Suprapubic skin (tissue), 4 donors: ENCODE results near the gene AP3B2. TPM values are rescaled to one million over a fixed set of nuclear protein-coding genes. Genes with fewer than 3 reads are reported as not detected.
A peak's percentile ranks its signal among the peaks of the same experiment; 100 is the strongest.
"Not testable (repeated sequence)": the region's sequence is repeated elsewhere in the genome, so short reads cannot be mapped to it uniquely, and the experiment has no call there.

Experiments used
- DNase-seq, 2 donors: peaks; one replicate each; pipeline ENCODE4 v3.0.0-alpha.2; 2019; ENCODE audit warnings: low spot score in 2 of 2
- H3K27ac ChIP-seq: fragments of 200-600 bp; sonication (generic); one replicate; pipeline ENCODE4 v1.5.1; 2019
- H3K27me3 ChIP-seq: fragments of 200-600 bp; sonication (generic); one replicate; pipeline ENCODE4 v1.5.1; 2019
- H3K36me3 ChIP-seq: fragments of 200-600 bp; sonication (generic); one replicate; pipeline ENCODE4 v1.5.1; 2019
- H3K4me1 ChIP-seq: fragments of 200-600 bp; sonication (generic); one replicate; pipeline ENCODE4 v1.5.1; 2019
- H3K4me3 ChIP-seq: fragments of 200-600 bp; sonication (generic); one replicate; pipeline ENCODE4 v1.5.1; 2019; ENCODE audit warnings: mild to moderate bottlenecking
- H3K9me3 ChIP-seq: fragments of 200-600 bp; sonication (generic); one replicate; pipeline ENCODE4 v1.5.1; 2019
- CTCF ChIP-seq, 2 donors: fragments of 200-600 bp in 1 of 2; fragments of 450-650 bp in 1 of 2; sonication (generic) in 1 of 2; IDR thresholded peaks; one replicate each; pipeline ENCODE4 v1.5.1; 2016 to 2019; ENCODE audit warnings: antibody characterized with exemption in 2 of 2, mild to moderate bottlenecking in 1 of 2, moderate library complexity in 1 of 2
- EP300 ChIP-seq: sonication (generic); formaldehyde crosslinking; IDR thresholded peaks from one replicate; pipeline ENCODE4 v1.6.1; 2017; ENCODE audit warnings: antibody characterized with exemption
- POLR2A ChIP-seq, 2 donors: fragments of 450-650 bp; IDR thresholded peaks; one replicate each; pipeline ENCODE4 v1.6.1; 2017; ENCODE audit warnings: antibody characterized with exemption in 2 of 2, mild to moderate bottlenecking in 2 of 2, moderate library complexity in 2 of 2
- POLR2AphosphoS5 ChIP-seq, 3 donors: sonication (generic); formaldehyde crosslinking; IDR thresholded peaks; one replicate each; pipeline ENCODE4 v1.6.1; 2017; ENCODE audit warnings: antibody characterized with exemption in 3 of 3
- WGBS: methylation state at CpG from one replicate; pipeline ENCODE4 v1.1.5; 2018; 5-methylcytosine and 5-hydroxymethylcytosine counted together
- total RNA-seq, 4 donors: library from RNA; depleted of rRNA; stranded (reverse); fragments of >200 nt; gene quantifications; one replicate each; pipeline ENCODE4 v1.1.0, GENCODE V29; 2016

The AP3B2 gene
- total RNA-seq, 4 donors from 2014 or later = 1.4 to 4.4 (median 2.8) TPM

DNA sequence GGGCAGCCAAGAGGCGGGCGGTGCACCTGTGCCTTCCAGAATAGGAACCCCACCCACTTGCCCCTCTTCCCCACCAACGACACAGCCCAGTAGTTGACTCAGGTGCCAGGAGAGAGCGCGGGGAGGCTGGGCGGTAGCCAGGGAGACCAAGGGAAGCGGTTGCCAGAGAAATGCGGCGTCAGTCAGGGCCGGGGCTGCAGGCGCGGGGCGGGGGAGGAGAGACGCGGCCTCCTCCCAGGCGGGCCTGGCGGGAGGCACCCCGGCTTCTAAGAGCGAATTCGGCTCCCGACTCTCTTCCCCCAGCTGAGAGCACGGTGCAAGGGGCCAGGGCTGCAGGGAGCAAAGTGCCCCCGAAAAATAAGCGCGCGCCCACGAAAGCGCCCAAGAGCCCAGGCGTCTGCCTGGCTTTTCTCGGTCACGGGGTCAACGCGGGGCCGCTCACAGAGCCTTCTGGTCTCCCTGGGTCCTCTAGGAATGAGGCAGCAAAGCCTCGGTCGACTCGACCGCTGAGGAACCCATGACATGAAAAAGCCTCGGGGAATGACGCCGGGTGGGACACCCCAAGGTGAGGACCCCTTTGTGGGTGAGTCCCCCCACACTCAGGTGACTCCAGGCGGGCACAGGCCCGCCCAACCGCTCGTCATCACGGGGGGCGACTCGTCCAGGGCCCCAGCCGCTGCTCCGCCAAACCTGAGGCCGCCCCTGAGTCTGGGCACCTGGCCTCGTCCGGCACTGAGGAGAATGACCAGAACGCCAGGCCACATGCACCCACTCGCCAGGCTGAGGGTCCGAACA, 63.2 kb downstream of the AP3B2 start:
- 1% methylated on average over 22 of the region's 56 CpGs for WGBS
- TF ChIP-seq EP300 = no peak
- TF ChIP-seq CTCF (IDR thresholded peaks at IDR 0.05) = no peak
- TF ChIP-seq POLR2AphosphoS5 (IDR thresholded peaks at IDR 0.05) = no peak
- no peak for TF ChIP-seq POLR2A (IDR thresholded peaks at IDR 0.05)

GRCh38 chr15:82644967-82645852, 64.5 kb downstream of the AP3B2 start:
- not testable (repeated sequence) for DNase-seq

More for the DNA sequence above, 63.2 kb downstream of the AP3B2 start:
- H3K4me3 ChIP-seq = peak overlapping the region; percentile 61
- peaks cover 28% of the 10 kb centered on the region for H3K4me1 ChIP-seq
- peaks cover 42% of the 10 kb centered on the region for H3K27me3 ChIP-seq
- H3K9me3 ChIP-seq = no peaks in the 10 kb centered on the region
- no peak overlapping the region for H3K27ac ChIP-seq
- no peaks in the 10 kb centered on the region for H3K36me3 ChIP-seq
- DNase-seq = peak in 1 of 2 donors; percentile 65

GRCh38 chr15:82643992-82644391, 65.7 kb downstream of the AP3B2 start:
- Histone ChIP-seq H3K9me3 (no peaks in the 10 kb centered on the region), H3K27me3 (peaks cover 42% of the 10 kb centered on the region), H3K36me3 (no peaks in the 10 kb centered on the region), H3K4me3 (no peak overlapping the region), H3K27ac (no peak overlapping the region), H3K4me1 (peaks cover 28% of the 10 kb centered on the region)
- 77% methylated on average over 3 of the region's 3 CpGs for WGBS
- no peak for TF ChIP-seq POLR2A (IDR thresholded peaks at IDR 0.05)
- DNase-seq = no peak

More at GRCh38 chr15:82644967-82645852, 64.5 kb downstream of the AP3B2 start:
- H3K27ac ChIP-seq, H3K4me3 ChIP-seq, H3K9me3 ChIP-seq, H3K36me3 ChIP-seq: not testable (repeated sequence)
- peaks cover 42% of the 10 kb centered on the region for H3K27me3 ChIP-seq
- H3K4me1 ChIP-seq = peaks cover 28% of the 10 kb centered on the region
- WGBS = 94% methylated on average over 34 of the region's 34 CpGs

DNA sequence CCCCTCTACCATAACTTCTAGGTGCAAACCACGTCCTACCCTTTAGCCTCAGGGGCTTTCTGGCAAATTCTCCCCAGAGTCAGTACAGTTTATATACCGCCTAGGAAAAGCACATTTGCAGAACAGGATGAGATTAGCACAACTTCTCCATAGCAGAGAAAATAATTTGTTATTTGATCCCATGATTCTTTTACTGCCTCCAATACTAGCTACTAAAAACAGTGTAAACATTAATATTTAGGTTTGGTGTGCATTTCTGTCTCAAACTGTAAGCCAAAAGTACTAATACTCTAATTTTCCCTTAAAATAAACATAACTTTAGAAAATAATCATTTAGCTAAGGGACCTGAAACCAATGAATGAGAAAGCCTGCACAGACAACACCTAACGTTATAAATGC, 67.0 kb downstream of the AP3B2 start:
- Histone ChIP-seq H3K4me3 (no peak overlapping the region), H3K27ac (no peak overlapping the region), H3K36me3 (no peaks in the 10 kb centered on the region), H3K4me1 (peaks cover 19% of the 10 kb centered on the region), H3K9me3 (no peaks in the 10 kb centered on the region), H3K27me3 (peaks cover 37% of the 10 kb centered on the region)
- TF ChIP-seq POLR2A (IDR thresholded peaks at IDR 0.05) (no peak), CTCF (IDR thresholded peaks at IDR 0.05) (no peak), EP300 (no peak), POLR2AphosphoS5 (IDR thresholded peaks at IDR 0.05) (no peak)
- DNase-seq = no peak
- WGBS = 56% methylated on average over 3 of the region's 3 CpGs

DNA sequence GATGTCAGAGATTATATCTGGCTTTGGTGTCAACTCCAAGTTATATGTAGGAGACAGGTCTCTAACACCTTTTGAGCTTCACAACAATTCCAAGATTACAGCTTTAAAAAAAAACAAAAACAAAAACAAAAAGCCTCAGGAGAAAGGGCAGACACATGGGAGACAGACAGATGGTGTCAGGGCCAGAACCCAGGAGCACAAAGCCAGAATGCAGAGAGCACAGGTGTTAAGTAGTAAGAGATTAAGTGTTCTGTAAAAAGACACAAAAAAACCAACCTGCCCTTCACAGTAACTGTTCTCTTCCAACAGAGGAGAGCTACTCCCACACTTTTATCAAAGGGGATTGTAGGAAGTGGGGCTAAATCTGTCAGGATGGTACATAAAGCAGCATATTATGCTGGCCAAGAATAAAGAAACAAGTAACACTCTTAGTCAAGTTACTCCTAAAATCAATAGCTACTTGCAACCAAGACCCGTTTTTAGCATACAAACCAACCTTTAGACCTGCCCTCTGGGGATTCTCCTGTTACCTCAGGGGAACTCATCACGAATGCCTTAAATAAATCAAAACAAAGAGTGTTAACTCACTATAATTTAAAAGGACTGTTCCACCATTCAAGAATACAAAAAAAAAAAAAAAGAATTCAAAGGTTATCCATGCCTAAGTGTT, 68.4 kb downstream of the AP3B2 start:
- H3K27ac ChIP-seq = no peak overlapping the region
- H3K9me3 ChIP-seq = no peaks in the 10 kb centered on the region
- H3K4me1 ChIP-seq = peaks cover 5% of the 10 kb centered on the region
- no peaks in the 10 kb centered on the region for H3K36me3 ChIP-seq
- H3K27me3 ChIP-seq = peaks cover 23% of the 10 kb centered on the region
- WGBS = 39% methylated on average over 2 of the region's 2 CpGs
- H3K4me3 ChIP-seq = no peak overlapping the region
- no peak for DNase-seq
- no peak for TF ChIP-seq EP300
- TF ChIP-seq POLR2AphosphoS5 (IDR thresholded peaks at IDR 0.05) = no peak
- TF ChIP-seq POLR2A (IDR thresholded peaks at IDR 0.05) = no peak
- no peak for TF ChIP-seq CTCF (IDR thresholded peaks at IDR 0.05)
